Activated naive CD8-positive, alpha-beta T cell treated with anti-CD3 and anti-CD28 coated beads, Interleukin-2, amount 10 ng/mL, durations not matched to agents 7 days and 5 days (primary cell): ENCODE measurements around the gene MYOZ2. TPM values are rescaled to one million over a fixed set of nuclear protein-coding genes. Genes with fewer than 3 reads are reported as not detected.

Source experiments
- ATAC-seq: fragments of 150-1000 bp; cut with Tn5 transposase; one replicate; pipeline ENCODE4 v1.10.0; 2021; ENCODE audit warnings: low read depth, moderate library complexity
- POLR2A ChIA-PET: fragments of 350-600 bp; sonication (Branson Sonifier 250); formaldehyde crosslinking; loops from one replicate; lab custom pipeline; 2021; ENCODE audit warnings: antibody characterized with exemption; lab: Charles Lee
- DNase-seq: peaks from one replicate; pipeline ENCODE4 v3.0.0; 2021
- H3K27ac Mint-ChIP-seq: one replicate; pipeline ENCODE4 v1.8.0; 2022; ENCODE audit warnings: mild to moderate bottlenecking, mixed read lengths
- H3K27me3 Mint-ChIP-seq: one replicate; pipeline ENCODE4 v1.8.0; 2022; ENCODE audit warnings: mild to moderate bottlenecking, moderate library complexity, mixed read lengths
- H3K36me3 Mint-ChIP-seq: one replicate; pipeline ENCODE4 v1.8.0; 2021; ENCODE audit warnings: mild to moderate bottlenecking, mixed read lengths
- H3K4me1 Mint-ChIP-seq: one replicate; pipeline ENCODE4 v1.8.0; 2021; ENCODE audit warnings: mixed read lengths
- H3K4me3 Mint-ChIP-seq: one replicate; pipeline ENCODE4 v1.8.0; 2022; ENCODE audit warnings: mild to moderate bottlenecking, moderate library complexity, mixed read lengths
- H3K9me3 Mint-ChIP-seq: one replicate; pipeline ENCODE4 v1.8.0; 2021; ENCODE audit warnings: mixed read lengths
- total RNA-seq, 2 experiments: library from RNA; stranded (reverse); gene quantifications; one replicate each; pipeline ENCODE4 v1.2.3, GENCODE V29; 2021

Gene MYOZ2
- total RNA-seq = not detected

DNA sequence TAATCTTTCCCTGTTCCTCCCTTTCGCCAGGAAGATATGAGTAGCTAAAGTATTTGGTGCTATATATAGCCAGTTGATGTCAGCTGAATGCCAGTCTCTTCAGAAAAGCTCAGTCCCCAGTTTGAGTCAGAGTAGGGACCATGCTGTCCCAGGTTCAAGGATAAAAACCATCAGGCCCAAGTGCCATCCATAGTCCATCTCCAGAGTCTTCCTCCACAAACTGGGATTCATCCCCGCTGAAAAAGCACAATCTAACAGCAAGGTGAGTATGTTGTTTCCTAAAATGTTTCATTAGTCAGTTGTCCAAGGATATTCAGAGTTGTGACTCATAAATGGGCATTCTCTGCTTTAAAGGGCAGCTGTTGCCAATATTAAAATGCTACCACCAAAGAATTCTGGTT lies at the start of gene MYOZ2:
Gene MYOZ2 (plus strand): TSS at position 112 of the 401 bp plus-strand sequence. CDS start 694 bp downstream, outside the sequence.
- peaks cover 15% of the 10 kb centered on the region for H3K4me1 Mint-ChIP-seq
- H3K4me3 Mint-ChIP-seq = no peak within 1 kb of the TSS
- no peak within 1 kb of the TSS for H3K27ac Mint-ChIP-seq
- H3K9me3 Mint-ChIP-seq = peaks cover 2% of the 10 kb centered on the region
- no peak for ATAC-seq
- no peaks in the 10 kb centered on the region for H3K27me3 Mint-ChIP-seq
- POLR2A ChIA-PET = no interaction called here
- DNase-seq = no peak
- H3K36me3 Mint-ChIP-seq = no peaks in the 10 kb centered on the region

DNA sequence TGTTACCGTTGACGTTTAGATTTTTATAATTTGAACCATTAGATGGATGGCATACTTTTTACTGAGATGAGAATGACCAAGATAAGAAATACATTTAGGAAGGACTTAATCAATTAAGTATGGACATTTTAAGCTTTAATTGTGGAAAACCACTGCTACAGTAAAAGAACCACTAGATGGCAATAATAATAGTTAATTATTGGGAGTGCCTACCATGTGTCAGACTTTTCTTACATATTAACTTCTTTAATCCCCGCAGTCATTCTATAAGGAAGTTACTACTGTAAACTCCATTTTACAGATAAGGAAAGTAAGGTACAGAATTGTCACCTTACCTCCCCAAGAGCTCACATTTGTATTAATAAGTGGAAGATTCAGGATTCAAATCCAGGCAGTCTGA lies 48.5 kb upstream of the MYOZ2 start:
- H3K27ac Mint-ChIP-seq = no peak overlapping the region
- DNase-seq (no peak), ATAC-seq (no peak)
- H3K27me3 Mint-ChIP-seq = peaks cover 4% of the 10 kb centered on the region
- H3K4me3 Mint-ChIP-seq = no peak overlapping the region
- H3K4me1 Mint-ChIP-seq = no peaks in the 10 kb centered on the region
- no peaks in the 10 kb centered on the region for H3K9me3 Mint-ChIP-seq
- no peaks in the 10 kb centered on the region for H3K36me3 Mint-ChIP-seq
- POLR2A ChIA-PET = no interaction called here

DNA sequence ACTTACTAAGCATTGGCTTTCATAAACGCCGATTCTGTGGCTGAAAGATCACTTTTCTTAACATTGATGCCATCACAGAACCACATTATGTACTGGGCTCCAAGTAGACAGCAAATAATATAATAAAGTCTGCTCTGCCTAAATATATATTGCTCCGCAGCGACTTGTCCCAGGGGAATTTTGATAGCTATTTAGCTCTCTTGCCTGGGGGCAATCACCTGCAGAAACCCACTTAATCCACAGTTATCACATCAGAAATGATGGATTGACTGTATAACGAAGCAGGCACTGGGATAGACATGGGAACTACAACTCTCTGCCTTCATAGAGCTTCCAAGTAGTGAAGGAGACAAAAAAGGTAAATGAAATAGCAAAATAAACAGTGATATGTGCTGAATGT lies 48.0 kb upstream of the MYOZ2 start:
- no peaks in the 10 kb centered on the region for H3K9me3 Mint-ChIP-seq

DNA sequence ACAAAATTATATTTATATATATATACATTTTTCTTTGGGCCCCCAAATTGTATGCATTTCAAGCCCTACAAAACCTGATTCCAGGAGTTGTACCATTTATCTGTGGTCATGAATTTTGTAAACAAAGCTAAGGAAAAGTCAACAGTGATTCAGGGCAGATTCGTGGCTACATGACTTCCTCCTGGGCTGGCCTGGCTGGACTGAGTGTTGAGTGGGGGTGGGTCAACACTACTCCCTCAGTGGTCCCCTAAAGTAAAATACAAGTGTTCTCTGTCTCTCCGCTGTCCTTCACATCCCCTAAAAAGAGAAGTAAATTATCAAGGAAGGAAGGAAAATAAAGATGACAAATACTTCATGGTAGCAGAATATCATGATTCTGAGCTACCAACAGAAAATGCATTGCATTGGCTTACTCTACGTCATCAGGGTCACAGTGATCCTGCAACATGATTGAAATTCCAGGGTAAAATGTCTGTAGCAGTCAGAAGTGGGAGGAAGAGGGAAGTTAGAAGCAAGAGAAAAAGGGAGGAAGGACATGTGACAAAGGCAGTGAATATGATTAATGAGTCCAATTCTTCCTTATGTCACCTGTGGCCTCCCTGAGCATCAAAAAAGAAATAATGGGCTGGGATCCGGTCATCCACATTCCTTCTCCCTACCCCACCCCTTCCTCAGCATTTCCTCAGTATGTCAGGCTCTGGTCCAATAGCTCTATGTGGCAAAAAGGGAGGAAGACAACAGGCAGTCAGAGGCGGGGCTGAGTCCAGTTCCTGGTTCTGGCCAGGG lies 42.4 kb upstream of the MYOZ2 start:
- Mint-ChIP-seq H3K27ac (no peak overlapping the region), H3K36me3 (no peaks in the 10 kb centered on the region), H3K4me1 (peaks cover 2% of the 10 kb centered on the region), H3K4me3 (no peak overlapping the region), H3K27me3 (no peaks in the 10 kb centered on the region), H3K9me3 (no peaks in the 10 kb centered on the region)
- ATAC-seq (no peak), DNase-seq (no peak)
- POLR2A ChIA-PET = no interaction called here

More for the DNA sequence above, 48.0 kb upstream of the MYOZ2 start:
- no peak overlapping the region for H3K27ac Mint-ChIP-seq
- no peaks in the 10 kb centered on the region for H3K36me3 Mint-ChIP-seq
- no peak overlapping the region for H3K4me3 Mint-ChIP-seq
- H3K4me1 Mint-ChIP-seq = no peaks in the 10 kb centered on the region
- POLR2A ChIA-PET = no interaction called here
- peaks cover 3% of the 10 kb centered on the region for H3K27me3 Mint-ChIP-seq
- ATAC-seq = no peak
- DNase-seq = no peak

DNA sequence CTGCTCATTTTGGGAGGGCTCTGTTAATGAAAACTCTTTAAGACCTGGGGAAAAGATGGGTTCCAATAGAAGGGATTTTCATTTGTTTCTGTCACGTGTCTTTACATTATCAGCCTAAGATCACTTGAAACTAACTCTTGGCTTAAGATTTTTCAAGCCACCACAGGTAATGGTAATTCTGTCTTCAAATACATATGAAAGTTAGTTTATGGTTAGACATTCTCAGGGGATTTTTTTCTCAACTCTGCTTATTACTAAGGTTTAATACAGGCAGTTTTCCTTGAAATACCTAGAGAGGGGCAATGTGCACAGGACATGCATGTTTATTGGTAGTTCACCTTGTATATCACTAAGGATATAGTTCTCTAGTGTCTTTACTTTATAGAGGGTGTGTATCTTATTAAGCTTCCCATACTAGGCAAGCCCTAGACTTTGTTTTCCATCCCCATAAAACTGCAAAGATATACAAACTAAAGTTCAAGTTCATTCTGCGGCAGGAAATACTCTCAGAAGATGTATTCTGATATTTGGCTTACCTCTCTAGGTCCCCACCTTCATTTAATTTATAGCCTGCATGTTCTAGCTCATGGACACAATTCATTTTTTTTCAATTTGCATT lies 38.2 kb upstream of the MYOZ2 start:
- no peak overlapping the region for H3K4me3 Mint-ChIP-seq
- POLR2A ChIA-PET = no interaction called here
- no peaks in the 10 kb centered on the region for H3K27me3 Mint-ChIP-seq
- H3K27ac Mint-ChIP-seq = no peak overlapping the region
- no peaks in the 10 kb centered on the region for H3K36me3 Mint-ChIP-seq
- no peaks in the 10 kb centered on the region for H3K9me3 Mint-ChIP-seq
- peaks cover 2% of the 10 kb centered on the region for H3K4me1 Mint-ChIP-seq
- DNase-seq (no peak), ATAC-seq (no peak)

DNA sequence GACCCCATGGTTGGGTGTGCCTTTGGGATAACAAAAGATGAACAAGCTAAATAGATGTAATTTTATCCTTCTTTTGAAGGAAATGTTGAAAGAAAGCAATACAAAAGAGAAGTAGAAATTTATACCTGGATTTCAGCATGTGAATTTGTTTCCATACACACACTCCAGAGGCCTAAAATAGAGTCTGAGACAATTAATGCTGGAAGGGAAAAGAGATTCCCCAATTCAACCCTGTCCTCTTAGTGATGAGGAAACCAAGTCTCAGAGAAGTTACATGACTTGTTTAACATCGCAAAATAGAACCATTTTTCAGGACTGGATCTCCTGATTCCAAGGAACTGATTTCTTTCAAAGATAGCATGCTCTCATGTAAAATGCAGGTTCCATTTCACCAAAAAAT lies 37.3 kb upstream of the MYOZ2 start:
- no peaks in the 10 kb centered on the region for H3K27me3 Mint-ChIP-seq
- no peak for DNase-seq
- H3K4me3 Mint-ChIP-seq = no peak overlapping the region
- ATAC-seq = no peak
- H3K4me1 Mint-ChIP-seq = peaks cover 2% of the 10 kb centered on the region
- no peak overlapping the region for H3K27ac Mint-ChIP-seq
- POLR2A ChIA-PET = no interaction called here
- no peaks in the 10 kb centered on the region for H3K36me3 Mint-ChIP-seq
- H3K9me3 Mint-ChIP-seq = no peaks in the 10 kb centered on the region

DNA sequence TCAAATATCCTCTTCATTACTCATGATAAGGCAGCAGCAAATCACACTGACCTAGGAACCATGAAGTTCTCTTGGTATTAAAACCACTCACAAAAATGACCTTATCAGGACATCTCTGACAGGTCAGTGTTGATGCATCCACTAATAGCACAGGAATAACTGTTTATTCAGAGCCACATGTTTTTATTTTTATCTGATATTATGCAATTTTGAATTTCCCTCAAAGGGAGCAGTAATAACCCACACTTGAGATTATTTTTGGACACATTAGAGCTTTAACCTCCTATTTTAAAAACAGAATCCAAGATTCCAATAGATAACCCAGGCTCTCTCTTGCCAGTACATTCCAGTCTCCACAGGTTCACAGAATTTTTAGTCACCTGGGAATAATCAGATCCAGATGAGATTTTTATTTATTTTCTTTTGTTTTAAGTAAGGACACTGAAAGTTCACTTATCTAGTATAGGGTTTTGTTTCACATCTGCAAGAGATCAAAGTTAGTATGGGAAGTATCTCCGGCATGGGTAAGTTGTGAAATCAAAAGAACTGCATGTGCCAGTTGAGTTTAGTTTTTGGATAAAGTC lies 36.3 kb upstream of the MYOZ2 start:
- ATAC-seq (no peak), DNase-seq (no peak)
- Mint-ChIP-seq H3K4me3 (no peak overlapping the region), H3K36me3 (no peaks in the 10 kb centered on the region), H3K27ac (no peak overlapping the region), H3K9me3 (no peaks in the 10 kb centered on the region), H3K4me1 (peaks cover 2% of the 10 kb centered on the region), H3K27me3 (no peaks in the 10 kb centered on the region)
- POLR2A ChIA-PET = no interaction called here

DNA sequence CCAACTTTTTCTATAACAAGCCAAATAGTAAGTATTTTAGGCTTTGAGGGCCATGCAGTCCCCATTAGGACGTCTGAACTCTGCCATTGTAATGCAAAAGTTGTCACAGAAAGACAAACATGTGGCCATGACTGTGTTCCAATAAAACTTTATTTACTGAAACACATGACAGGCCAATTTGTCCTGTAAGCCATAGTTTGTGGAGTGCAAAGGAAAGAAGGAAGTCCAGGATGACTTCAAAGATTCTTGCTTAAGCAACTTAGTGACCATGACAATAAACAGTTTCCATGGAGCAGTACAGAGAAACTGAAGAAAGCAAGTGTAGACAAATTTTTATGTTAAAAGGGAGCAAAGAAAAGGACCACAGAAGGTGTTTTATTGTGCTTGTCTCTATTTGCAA lies 35.0 kb upstream of the MYOZ2 start:
- H3K4me3 Mint-ChIP-seq = no peak overlapping the region
- no peaks in the 10 kb centered on the region for H3K9me3 Mint-ChIP-seq

DNA sequence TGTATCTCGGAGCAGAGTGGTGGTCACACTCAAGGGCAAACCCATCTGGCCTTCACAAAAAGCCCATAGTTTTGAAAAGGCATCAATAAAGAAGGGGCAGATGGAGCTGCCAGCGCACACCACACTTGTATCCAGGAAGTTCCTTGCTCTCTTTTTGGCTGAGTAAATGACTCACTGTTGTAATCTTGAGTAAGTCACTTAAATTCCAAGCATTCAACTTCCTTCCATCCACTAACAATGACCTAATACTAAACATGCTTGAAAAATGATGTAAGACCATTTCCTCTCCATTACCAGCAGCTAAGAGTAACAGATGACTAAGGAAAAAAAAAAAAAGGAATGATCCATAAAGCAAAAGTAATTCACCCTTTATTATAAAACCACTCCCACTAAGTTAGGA lies 32.4 kb upstream of the MYOZ2 start:
- no peak overlapping the region for H3K27ac Mint-ChIP-seq
- H3K27me3 Mint-ChIP-seq = no peaks in the 10 kb centered on the region
- no peaks in the 10 kb centered on the region for H3K36me3 Mint-ChIP-seq
- no peak overlapping the region for H3K4me3 Mint-ChIP-seq
- peaks cover 5% of the 10 kb centered on the region for H3K4me1 Mint-ChIP-seq
- ATAC-seq (no peak), DNase-seq (no peak)
- POLR2A ChIA-PET = no interaction called here
- H3K9me3 Mint-ChIP-seq = no peaks in the 10 kb centered on the region

More for the DNA sequence above, 35.0 kb upstream of the MYOZ2 start:
- no peaks in the 10 kb centered on the region for H3K27me3 Mint-ChIP-seq
- H3K4me1 Mint-ChIP-seq = peaks cover 4% of the 10 kb centered on the region
- DNase-seq = no peak
- POLR2A ChIA-PET = no interaction called here
- H3K27ac Mint-ChIP-seq = no peak overlapping the region
- no peak for ATAC-seq
- H3K36me3 Mint-ChIP-seq = no peaks in the 10 kb centered on the region

DNA sequence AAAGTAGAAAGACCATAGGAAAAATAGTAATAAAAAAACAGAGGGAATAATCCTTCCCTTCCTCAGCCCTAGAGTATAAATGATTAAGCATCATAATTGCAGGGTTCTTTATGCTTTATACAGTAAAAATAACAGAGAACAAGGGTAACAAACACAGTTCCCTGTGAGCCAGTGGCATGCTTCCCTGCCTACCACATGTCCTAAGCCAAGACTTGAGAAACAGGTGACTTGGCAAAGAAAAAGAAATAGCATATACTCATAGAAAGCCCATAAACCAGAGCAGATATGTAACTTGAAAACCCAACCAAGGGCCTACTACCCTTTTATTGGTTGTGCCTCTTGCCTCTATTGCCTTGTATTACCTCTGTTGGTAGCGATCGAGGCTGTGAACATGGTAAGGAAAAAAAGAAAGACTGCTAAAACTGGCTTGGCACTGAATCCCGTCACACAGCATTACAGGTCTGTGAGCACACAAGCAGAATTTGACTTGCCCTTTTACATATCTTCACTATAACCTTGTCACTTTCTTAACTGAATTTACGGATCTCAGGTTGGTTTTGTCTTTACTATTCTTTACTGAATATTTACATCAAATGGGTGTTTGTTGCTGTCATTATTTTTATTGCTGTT lies 30.9 kb upstream of the MYOZ2 start:
- Mint-ChIP-seq H3K36me3 (no peaks in the 10 kb centered on the region), H3K4me3 (no peak overlapping the region), H3K27me3 (no peaks in the 10 kb centered on the region), H3K4me1 (peaks cover 5% of the 10 kb centered on the region), H3K27ac (no peak overlapping the region), H3K9me3 (no peaks in the 10 kb centered on the region)
- ATAC-seq = no peak
- POLR2A ChIA-PET = no interaction called here
- DNase-seq = no peak

DNA sequence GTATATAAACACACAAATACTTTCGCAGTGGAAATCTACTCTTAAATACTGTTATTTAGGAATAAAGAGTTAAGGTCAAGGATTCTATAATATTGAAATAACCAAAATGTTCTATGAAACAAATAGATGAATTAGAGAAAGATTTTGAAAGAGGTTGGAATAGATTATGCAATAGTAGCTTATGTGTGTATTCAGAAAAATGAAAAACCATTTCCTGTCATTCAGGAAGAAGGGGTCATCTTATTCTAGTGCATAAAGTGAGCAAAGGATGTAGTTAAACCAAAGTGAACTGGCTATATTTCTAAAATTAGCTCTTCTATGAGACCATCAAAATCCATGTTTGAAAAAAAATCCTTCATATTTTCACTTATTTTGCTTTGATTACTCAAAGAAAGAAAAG lies 30.0 kb upstream of the MYOZ2 start:
- ATAC-seq (no peak), DNase-seq (no peak)
- POLR2A ChIA-PET = no interaction called here
- Mint-ChIP-seq H3K4me3 (no peak overlapping the region), H3K9me3 (no peaks in the 10 kb centered on the region), H3K36me3 (no peaks in the 10 kb centered on the region), H3K27me3 (no peaks in the 10 kb centered on the region), H3K4me1 (peaks cover 5% of the 10 kb centered on the region), H3K27ac (no peak overlapping the region)

DNA sequence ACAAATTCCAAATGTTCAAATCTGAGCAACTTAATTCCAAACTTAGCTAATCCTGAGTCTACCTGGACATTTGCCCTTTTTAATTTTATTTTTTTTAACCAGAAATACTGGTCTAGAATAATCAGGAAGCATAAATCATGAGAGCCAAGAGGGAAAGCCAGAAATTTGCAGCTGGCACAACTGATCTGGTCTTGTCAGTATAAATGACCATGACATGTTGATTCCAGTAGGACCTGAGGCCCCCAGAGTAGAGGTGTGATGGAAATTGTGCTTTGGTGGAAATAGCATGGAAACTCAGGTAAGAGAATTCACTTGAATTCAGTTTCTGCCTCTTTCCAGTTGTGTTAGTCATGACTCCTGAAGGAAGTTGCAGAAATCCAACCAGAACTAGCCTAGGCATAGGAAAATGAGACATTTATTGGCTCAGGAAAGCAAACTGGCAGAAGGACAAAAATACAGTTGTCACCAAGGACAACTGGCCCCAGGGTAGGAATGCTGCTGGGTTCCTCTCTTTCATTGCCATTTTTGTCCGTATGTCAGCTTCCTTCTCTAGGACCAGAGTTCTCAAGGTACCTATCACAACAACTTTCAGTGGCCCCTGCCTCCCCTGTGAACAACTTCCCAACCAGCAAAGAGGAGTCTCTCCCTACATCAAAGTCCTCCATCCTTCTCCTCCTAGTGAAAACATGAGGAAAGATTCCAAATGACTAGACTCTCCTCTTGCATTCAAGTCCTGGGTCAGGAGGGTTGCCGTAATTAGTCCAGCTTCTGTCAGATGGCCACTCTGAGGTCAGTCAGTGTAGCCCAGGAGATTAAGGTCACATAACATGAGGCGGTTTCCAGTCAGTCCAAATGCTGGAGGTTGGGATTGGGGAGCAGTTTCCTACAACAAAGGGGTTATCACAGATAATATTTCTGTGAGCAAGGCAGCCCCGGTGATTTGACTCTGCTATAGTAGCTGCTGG lies 29.3 kb upstream of the MYOZ2 start:
- Mint-ChIP-seq H3K27ac (no peak overlapping the region), H3K9me3 (no peaks in the 10 kb centered on the region), H3K4me3 (no peak overlapping the region), H3K36me3 (no peaks in the 10 kb centered on the region), H3K4me1 (peaks cover 5% of the 10 kb centered on the region), H3K27me3 (no peaks in the 10 kb centered on the region)
- no peak for DNase-seq
- no peak for ATAC-seq
- POLR2A ChIA-PET = no interaction called here

DNA sequence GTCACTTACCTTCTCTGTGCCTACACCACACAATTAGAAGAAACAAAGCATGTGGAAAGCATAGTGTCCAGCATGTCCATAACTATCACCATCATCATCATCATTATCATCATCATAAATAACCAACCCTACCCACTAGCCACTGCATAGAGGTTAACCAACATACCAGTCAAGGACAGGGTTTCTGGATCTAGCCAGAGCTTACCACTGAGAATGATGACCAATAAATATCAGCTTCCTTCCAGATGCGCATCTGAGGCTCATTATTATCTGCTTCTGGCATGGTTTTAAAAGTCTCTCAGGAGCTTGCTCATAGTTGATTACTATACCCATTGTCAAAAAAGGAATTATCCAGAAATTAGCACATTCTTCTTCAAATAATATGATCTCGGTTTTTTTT lies 25.5 kb upstream of the MYOZ2 start:
- Mint-ChIP-seq H3K27me3 (no peaks in the 10 kb centered on the region), H3K4me3 (no peak overlapping the region), H3K27ac (no peak overlapping the region), H3K9me3 (no peaks in the 10 kb centered on the region), H3K36me3 (no peaks in the 10 kb centered on the region), H3K4me1 (peaks cover 8% of the 10 kb centered on the region)
- POLR2A ChIA-PET = no interaction called here
- ATAC-seq (no peak), DNase-seq (no peak)
